Gastroesophageal sphincter (tissue), 3 donors: ENCODE results near the gene MAGOH.

ENCODE experiments used
- POLR2A ChIP-seq, 2 donors: fragments of 450-650 bp; IDR thresholded peaks; one replicate each; pipeline ENCODE4 v1.6.1; 2017; ENCODE audit warnings: antibody characterized with exemption in 2 of 2, mild to moderate bottlenecking in 2 of 2, moderate library complexity in 1 of 2
- TF ChIP-seq, protein P1 (sequence below), 4 experiments: fragments of 200-600 bp in 2 of 4; fragments of 450-650 bp in 2 of 4; sonication (generic) in 1 of 4; IDR thresholded peaks; one replicate each; pipeline ENCODE4 v1.5.1; 2017 to 2019; ENCODE audit warnings: antibody characterized with exemption in 4 of 4, mild to moderate bottlenecking in 2 of 4, moderate library complexity in 2 of 4

DNA sequence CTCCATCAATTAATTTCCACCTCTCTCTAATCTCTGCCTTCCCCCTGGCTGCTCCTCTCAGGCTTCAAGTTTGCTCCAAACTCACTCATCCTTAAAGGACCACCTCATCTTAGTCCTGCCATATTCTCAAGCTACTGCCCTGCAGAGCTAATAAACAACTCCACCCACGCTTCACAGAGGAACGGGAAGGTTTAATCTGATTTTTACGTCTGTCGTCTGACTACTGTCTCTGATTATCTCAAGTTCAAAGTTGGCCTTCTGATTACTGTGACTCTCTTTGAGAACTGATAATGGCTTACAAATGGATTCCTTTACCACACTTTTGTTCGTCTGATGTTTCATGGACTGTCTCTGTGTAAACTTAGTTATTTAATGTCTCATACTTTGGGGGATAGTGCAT, 49.3 kb downstream of the MAGOH start:
- TF ChIP-seq POLR2A (IDR thresholded peaks at IDR 0.05), result no peak
- TF ChIP-seq, protein P1, sequence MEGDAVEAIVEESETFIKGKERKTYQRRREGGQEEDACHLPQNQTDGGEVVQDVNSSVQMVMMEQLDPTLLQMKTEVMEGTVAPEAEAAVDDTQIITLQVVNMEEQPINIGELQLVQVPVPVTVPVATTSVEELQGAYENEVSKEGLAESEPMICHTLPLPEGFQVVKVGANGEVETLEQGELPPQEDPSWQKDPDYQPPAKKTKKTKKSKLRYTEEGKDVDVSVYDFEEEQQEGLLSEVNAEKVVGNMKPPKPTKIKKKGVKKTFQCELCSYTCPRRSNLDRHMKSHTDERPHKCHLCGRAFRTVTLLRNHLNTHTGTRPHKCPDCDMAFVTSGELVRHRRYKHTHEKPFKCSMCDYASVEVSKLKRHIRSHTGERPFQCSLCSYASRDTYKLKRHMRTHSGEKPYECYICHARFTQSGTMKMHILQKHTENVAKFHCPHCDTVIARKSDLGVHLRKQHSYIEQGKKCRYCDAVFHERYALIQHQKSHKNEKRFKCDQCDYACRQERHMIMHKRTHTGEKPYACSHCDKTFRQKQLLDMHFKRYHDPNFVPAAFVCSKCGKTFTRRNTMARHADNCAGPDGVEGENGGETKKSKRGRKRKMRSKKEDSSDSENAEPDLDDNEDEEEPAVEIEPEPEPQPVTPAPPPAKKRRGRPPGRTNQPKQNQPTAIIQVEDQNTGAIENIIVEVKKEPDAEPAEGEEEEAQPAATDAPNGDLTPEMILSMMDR (IDR thresholded peaks at IDR 0.05), result no peak
